UCSD-AML1 (cell line): ENCODE data around the gene BOLL.
"Not testable (repeated sequence)": the region's sequence is repeated elsewhere in the genome, so short reads cannot be mapped to it uniquely, and the experiment has no call there.

Source experiments
- DNase-seq: peaks from one replicate; lab custom pipeline; 2025; ENCODE audit not compliant: unreplicated experiment; lab: John Stamatoyannopoulos, UW

BOLL gene

GRCh38 chr2:197799068-197799467, 13.9 kb upstream of the BOLL start:
- DNase-seq = no peak

GRCh38 chr2:197798187-197798586, 13.1 kb upstream of the BOLL start:
- no peak for DNase-seq

DNA sequence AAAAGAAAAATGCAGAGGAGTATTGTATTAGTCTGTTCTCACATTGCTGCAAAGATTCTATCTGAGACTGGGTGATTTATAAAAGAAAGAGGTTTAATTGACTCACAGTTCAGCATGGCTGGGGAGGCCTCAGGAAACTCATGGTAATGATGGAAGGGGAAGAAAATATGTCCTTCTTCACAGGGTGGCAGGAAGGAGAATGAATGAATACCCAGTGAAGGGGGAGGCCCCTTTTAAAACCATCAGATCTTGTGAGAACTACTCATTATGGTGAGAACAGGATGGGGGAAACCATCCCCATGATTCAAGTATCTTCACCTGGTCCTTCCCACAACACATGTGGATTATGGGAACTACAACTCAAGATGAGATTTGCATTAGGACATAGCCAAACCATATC, 10.2 kb upstream of the BOLL start:
- no peak for DNase-seq

GRCh38 chr2:197793456-197793855, 8.3 kb upstream of the BOLL start:
- no peak for DNase-seq

DNA sequence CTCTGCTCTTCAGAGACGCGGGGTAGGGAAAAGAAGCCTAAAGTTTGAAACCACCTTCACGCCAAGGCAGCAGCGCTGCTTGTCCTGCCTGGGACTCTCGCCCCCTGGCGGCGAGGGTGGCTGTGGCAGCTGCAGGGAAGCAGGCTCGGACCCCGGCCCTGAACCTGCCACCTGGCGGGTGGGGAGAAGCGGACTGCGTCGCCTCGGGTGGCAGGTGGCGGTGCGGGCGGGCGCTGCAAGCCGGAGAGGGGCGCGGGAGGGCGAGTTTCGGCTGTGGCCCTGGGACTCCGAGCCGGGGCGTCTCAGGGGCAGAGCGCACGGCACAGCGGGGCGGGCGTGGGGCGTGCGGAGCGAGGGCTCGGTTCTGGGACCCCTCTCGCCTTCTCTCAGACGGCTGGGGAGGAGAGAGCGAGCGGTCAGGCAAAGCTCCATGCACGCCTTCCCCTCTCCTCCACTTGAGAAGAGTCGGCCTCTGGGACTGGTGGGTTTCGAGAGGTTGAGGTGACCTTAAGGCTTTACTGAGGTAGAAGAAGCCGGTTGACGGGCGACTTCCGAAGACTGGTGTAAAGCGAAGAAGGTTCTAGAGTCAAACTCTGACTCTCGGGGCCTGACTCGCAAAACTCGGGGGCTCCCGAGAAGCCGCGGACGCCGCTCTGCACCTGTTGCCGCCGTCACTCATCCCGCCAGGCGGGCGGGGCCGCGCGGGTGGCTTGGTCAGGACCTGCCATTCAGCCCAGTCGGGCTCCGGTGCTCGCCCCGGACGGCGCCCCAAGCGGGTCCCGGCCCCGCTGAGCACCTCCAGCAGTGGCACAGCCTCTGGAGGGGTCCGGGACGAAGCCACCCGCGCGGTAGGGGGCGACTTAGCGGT, 1.1 kb upstream of the BOLL start:
- no peak for DNase-seq

GRCh38 chr2:197782126-197782525, 3.0 kb downstream of the BOLL start:
- no peak for DNase-seq

DNA sequence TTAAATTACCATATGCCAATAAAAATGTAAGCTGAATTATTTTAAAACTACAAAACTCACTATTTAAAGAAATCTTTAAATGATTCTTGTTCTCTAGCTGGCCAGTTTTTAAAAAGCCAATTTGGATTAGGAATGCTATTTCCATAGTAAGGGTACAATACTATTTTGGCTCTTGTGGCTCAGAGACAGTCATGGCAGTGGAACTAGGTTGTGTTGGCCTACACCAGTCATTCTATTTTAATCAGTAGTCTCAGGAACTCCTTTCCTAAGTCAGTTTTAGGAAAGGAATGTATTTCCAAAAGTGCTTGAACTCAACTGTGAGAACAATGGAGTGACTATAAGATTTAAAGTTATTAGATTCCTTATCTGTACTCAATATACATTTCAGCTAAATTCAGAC, 5.9 kb downstream of the BOLL start:
- DNase-seq = no peak

DNA sequence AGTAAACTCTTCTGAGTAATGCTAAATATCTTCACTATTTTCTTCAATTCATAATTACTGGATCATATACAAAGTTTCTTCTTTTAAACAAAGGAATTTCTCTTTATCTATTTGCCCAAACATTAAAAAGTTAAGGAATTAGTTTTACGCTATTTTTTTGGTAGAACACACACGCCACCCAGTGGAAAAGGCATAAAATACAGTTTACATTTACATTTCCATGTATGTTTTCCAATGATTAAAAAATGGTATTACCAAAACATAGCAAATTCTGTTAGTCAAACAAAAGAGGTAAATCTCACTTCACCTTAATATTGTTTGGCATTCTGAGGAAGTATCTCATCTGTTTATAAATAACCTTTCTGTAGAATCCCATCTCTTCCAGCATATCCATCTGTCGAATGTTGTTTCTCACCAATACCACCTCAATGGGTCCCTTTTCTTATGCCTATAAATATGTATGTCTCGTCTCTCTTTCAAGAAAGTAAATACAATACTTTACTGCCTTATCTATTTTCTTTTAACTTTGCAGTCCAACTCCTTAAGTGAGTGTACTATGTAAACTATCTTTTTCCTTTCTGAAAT, 7.2 kb downstream of the BOLL start:
- DNase-seq = no peak

DNA sequence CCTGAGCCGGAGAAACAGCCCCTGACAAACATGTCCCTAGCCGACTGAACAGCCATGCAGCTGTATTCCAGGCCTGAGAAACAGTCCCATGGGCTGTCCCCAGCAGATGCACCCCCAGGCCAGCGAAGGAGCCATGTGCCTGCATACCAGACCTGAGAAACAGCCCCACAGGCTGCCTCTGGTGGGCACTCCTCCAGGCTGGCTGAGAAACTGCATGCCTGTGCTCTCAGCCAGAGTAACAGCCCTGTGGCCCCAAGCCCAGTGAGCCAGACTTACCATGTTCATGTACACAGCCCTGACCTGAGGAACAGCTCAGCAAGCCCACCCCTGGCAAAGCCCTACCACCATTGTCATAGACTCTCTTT, 24.8 kb downstream of the BOLL start:
- no peak for DNase-seq

DNA sequence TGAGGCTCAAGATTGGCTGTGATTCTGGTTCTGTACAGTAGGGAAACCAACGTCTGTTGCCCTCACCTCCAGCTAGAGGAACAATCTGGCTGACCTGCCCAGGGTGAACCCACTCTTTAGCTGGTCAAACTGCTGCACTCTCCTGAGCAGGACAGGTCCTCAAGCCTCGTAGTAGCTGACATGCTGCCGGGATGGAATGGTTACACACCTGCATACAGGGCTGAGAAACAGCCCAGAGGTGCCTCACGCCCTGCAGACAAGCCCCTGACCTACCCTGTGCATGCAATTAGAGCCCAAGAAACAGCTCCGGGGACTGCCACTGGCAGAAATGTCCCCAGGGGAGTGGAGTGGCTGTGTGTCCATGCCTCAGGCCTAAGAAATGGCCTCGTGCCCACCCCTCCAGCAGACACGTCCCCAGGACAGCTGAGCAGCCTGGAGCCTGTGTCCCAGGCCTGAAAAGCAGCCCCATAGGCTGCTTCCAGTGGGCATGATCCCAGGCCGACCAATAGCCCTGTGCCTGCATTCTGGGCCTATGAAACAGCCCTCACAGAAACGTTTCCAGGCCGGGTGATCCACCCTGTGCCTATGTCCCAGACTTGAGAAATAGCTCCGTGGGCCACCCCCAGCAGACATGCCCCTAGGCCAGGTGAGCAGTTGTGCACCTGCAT, 25.4 kb downstream of the BOLL start:
- DNase-seq = no peak

DNA sequence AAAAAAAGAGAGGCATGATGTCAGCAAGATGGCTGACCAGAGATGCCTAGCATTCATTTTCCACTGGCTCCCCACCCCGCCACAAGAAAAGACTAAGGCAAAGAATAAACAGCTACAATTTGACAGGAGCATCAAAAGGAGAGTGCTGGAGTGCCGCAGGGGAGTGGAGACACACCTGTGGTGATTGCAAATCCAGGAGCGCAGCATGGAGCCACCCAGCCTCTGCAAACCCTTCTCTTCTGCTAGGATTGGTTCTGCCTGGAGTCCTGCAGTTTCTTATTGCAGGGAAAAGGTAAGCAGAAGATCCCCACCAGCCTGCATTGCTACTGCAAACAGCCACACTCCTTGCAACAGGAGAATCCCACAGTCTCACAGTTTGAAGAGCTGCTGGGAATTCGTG, 26.1 kb downstream of the BOLL start:
- no peak for DNase-seq

DNA sequence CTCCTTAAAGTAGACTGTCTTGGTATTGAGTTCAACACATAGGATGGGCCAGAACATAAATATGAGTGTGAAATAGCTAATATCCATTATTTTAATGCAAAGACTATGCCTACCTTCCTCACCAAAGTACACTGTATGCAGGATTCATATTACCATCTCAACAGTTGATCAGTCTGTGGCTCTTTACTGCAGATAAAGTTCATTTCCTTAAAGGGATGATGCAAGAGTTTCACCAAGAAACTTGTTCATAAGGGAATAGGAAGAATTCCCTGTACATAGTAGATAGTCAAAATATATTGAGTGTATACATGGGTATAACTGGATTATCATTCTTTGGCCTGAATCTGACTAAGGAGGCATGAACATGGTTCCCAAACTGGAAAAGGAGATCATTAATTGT, 44.9 kb downstream of the BOLL start:
- no peak for DNase-seq

GRCh38 chr2:197728555-197729544, 56.3 kb downstream of the BOLL start:
- not testable (repeated sequence) for DNase-seq

DNA sequence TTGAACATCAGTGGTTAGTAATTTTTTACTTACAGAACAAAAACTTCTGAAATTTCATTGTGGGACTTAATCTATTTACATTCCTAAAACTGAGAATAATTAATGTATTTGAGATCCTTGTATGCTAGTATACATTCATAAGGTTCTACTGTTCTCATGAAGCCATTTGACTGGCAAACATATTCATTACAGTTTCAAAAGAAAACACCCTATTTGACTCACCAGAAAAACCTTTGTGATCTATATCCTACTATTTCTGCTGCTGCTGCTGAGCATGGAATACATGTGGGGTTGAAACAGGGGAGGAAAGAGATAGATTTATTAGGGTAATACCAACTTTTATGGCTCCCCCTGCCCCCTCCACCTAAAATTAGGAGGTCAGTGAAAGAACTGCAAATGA, 58.1 kb downstream of the BOLL start:
- DNase-seq = no peak

- no peak for DNase-seq
Measured at GRCh38 chr2:197717863-197718262, 67.3 kb downstream of the BOLL start.

DNA sequence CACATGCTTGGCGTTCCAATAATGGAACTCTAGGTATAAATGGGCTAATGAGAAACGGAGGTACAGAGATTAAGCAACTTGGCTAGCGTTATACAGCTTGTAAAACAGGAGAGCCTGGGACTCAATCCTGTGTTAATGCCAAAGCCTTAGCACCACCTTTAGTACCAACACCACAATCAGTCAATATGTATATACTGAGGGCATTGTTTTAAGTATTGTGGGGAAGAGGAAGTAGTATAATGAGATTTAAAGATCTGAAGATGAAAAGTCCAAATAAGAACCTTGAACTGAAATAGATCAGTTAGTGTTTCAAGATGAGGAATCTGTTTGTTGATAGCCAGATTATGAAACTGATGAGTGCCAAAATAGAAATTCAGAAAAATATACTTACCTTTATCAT, 71.8 kb downstream of the BOLL start:
- no peak for DNase-seq

DNA sequence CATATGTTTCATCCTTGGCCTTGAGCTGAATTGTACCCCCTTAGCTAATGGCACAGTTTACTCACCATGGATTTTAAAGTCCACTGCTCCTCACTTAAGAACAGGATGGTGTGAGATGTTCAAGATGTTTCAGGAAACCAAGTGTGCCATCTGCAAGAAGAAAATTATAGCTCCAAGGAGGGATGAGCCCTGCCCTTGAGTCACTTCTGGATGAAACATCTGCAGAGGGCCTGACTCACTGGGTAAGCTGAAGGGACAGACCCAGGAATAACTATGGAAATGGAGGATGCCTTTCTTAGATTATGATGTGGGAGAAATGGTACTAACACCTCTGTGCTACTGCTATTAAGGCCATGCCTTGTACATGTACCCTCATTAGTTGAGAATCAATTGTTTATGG, 73.5 kb downstream of the BOLL start:
- no peak for DNase-seq

- DNase-seq = no peak
Measured at GRCh38 chr2:197710424-197711042, 74.6 kb downstream of the BOLL start.

GRCh38 chr2:197709140-197709539, 76.0 kb downstream of the BOLL start:
- not testable (repeated sequence) for DNase-seq

DNA sequence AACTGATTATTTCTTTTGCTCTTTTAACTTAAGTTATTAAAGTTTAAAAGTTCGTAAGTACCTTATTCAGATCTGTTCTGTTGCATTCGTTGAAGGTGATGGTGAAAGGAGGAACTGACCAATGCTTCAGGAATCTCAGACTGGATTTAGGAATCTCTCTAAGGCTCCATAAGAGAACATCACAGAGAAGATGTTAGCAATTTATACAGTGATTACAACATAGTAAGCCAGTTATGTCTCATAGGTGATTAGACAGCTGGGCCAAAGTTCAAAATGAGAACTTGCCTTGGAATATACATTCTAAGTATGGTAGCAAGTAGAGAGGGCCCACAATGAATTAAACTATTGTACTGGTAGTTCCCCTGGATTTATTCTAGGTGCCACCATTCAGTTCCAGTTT, 76.8 kb downstream of the BOLL start:
- no peak for DNase-seq
